Neural cell (in vitro differentiated cells): ENCODE measurements around the gene OLIG1.

ENCODE experiments used
- CTCF ChIP-seq: fragments of 450-650 bp; IDR thresholded peaks from 2 replicates; pipeline ENCODE4 v1.5.1; 2014; ENCODE audit warnings: antibody characterized with exemption, mild to moderate bottlenecking, moderate library complexity; ENCODE audit not compliant: poor library complexity, severe bottlenecking
- EZH2 ChIP-seq: fragments of 200-600, 300-800 bp; shearing (Covaris generic), sonication (generic); IDR thresholded peaks from 2 replicates; pipeline ENCODE4 v1.6.1; 2014; ENCODE audit warnings: antibody characterized with exemption, low read length, borderline replicate concordance, mild to moderate bottlenecking; ENCODE audit not compliant: insufficient read depth, poor library complexity, severe bottlenecking
- MXI1 ChIP-seq: fragments of 450-650 bp; conservative IDR thresholded peaks from 2 replicates; pipeline ENCODE4 v1.6.1; 2014; ENCODE audit warnings: antibody characterized with exemption, mild to moderate bottlenecking; ENCODE audit not compliant: poor library complexity, severe bottlenecking
- POLR2AphosphoS5 ChIP-seq: IDR thresholded peaks from 2 replicates; pipeline ENCODE4 v1.6.1; 2012
- SMC3 ChIP-seq: fragments of 450-650 bp; conservative IDR thresholded peaks from 2 replicates; pipeline ENCODE4 v1.6.1; 2014; ENCODE audit warnings: antibody characterized with exemption, mild to moderate bottlenecking, moderate library complexity; ENCODE audit not compliant: poor library complexity
- TAF1 ChIP-seq: IDR thresholded peaks from 2 replicates; pipeline ENCODE4 v1.6.1; 2012; ENCODE audit warnings: low read depth

- no peak for TF ChIP-seq POLR2AphosphoS5
- no peak for TF ChIP-seq CTCF
- no peak for TF ChIP-seq EZH2
- TF ChIP-seq TAF1: no peak
- TF ChIP-seq SMC3: no peak
- TF ChIP-seq MXI1: no peak
Observed at GRCh38 chr21:33061233-33061632, 8.7 kb upstream of the OLIG1 start.
